Neural cell (in vitro differentiated cells): ENCODE data around the gene ITPRID1.

Experiments used
- EP300 ChIP-seq: fragments of 450-650 bp; conservative IDR thresholded peaks from 2 replicates; pipeline ENCODE4 v1.6.1; 2014; ENCODE audit warnings: antibody characterized with exemption, mild to moderate bottlenecking, moderate library complexity; ENCODE audit not compliant: poor library complexity, severe bottlenecking
- EZH2 ChIP-seq: fragments of 200-600, 300-800 bp; shearing (Covaris generic), sonication (generic); IDR thresholded peaks from 2 replicates; pipeline ENCODE4 v1.6.1; 2014; ENCODE audit warnings: antibody characterized with exemption, low read length, borderline replicate concordance, mild to moderate bottlenecking; ENCODE audit not compliant: insufficient read depth, poor library complexity, severe bottlenecking
- MXI1 ChIP-seq: fragments of 450-650 bp; conservative IDR thresholded peaks from 2 replicates; pipeline ENCODE4 v1.6.1; 2014; ENCODE audit warnings: antibody characterized with exemption, mild to moderate bottlenecking; ENCODE audit not compliant: poor library complexity, severe bottlenecking
- POLR2AphosphoS5 ChIP-seq: IDR thresholded peaks from 2 replicates; pipeline ENCODE4 v1.6.1; 2012
- RAD21 ChIP-seq: fragments of 450-650 bp; conservative IDR thresholded peaks from 2 replicates; pipeline ENCODE4 v1.6.1; 2014; ENCODE audit warnings: antibody characterized with exemption, mild to moderate bottlenecking, moderate library complexity
- SMC3 ChIP-seq: fragments of 450-650 bp; conservative IDR thresholded peaks from 2 replicates; pipeline ENCODE4 v1.6.1; 2014; ENCODE audit warnings: antibody characterized with exemption, mild to moderate bottlenecking, moderate library complexity; ENCODE audit not compliant: poor library complexity
- TAF1 ChIP-seq: IDR thresholded peaks from 2 replicates; pipeline ENCODE4 v1.6.1; 2012; ENCODE audit warnings: low read depth
- TF ChIP-seq, protein P1 (sequence below): fragments of 450-650 bp; IDR thresholded peaks from 2 replicates; pipeline ENCODE4 v1.5.1; 2014; ENCODE audit warnings: antibody characterized with exemption, mild to moderate bottlenecking, moderate library complexity; ENCODE audit not compliant: poor library complexity, severe bottlenecking
- TF ChIP-seq, protein P2 (sequence below): IDR thresholded peaks from 2 replicates; pipeline ENCODE4 v1.6.1; 2012; ENCODE audit warnings: borderline replicate concordance

DNA sequence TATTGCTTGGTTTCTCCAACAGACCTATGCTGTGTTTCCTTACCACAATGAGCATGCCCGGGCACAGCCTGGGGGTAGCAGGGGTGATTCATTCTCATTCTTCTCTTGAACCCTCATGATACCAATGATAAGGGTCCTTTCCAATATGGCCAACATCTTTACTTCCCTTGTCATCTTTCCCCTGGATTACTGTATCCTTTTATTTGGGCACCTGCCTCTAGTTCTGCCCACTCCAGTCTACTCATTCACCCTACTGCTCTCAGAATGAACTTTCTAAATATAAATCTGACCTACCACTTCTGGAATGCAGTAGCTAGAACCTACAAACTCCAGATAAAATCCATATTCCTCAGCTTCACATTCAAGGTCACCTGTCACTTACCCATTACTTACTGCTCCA lies 26.4 kb upstream of the ITPRID1 start:
- TF ChIP-seq, protein P1, sequence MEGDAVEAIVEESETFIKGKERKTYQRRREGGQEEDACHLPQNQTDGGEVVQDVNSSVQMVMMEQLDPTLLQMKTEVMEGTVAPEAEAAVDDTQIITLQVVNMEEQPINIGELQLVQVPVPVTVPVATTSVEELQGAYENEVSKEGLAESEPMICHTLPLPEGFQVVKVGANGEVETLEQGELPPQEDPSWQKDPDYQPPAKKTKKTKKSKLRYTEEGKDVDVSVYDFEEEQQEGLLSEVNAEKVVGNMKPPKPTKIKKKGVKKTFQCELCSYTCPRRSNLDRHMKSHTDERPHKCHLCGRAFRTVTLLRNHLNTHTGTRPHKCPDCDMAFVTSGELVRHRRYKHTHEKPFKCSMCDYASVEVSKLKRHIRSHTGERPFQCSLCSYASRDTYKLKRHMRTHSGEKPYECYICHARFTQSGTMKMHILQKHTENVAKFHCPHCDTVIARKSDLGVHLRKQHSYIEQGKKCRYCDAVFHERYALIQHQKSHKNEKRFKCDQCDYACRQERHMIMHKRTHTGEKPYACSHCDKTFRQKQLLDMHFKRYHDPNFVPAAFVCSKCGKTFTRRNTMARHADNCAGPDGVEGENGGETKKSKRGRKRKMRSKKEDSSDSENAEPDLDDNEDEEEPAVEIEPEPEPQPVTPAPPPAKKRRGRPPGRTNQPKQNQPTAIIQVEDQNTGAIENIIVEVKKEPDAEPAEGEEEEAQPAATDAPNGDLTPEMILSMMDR: no peak
- TF ChIP-seq TAF1: no peak
- TF ChIP-seq POLR2AphosphoS5: no peak
- no peak for TF ChIP-seq SMC3
- no peak for TF ChIP-seq EP300
- TF ChIP-seq EZH2: no peak
- TF ChIP-seq, protein P2, sequence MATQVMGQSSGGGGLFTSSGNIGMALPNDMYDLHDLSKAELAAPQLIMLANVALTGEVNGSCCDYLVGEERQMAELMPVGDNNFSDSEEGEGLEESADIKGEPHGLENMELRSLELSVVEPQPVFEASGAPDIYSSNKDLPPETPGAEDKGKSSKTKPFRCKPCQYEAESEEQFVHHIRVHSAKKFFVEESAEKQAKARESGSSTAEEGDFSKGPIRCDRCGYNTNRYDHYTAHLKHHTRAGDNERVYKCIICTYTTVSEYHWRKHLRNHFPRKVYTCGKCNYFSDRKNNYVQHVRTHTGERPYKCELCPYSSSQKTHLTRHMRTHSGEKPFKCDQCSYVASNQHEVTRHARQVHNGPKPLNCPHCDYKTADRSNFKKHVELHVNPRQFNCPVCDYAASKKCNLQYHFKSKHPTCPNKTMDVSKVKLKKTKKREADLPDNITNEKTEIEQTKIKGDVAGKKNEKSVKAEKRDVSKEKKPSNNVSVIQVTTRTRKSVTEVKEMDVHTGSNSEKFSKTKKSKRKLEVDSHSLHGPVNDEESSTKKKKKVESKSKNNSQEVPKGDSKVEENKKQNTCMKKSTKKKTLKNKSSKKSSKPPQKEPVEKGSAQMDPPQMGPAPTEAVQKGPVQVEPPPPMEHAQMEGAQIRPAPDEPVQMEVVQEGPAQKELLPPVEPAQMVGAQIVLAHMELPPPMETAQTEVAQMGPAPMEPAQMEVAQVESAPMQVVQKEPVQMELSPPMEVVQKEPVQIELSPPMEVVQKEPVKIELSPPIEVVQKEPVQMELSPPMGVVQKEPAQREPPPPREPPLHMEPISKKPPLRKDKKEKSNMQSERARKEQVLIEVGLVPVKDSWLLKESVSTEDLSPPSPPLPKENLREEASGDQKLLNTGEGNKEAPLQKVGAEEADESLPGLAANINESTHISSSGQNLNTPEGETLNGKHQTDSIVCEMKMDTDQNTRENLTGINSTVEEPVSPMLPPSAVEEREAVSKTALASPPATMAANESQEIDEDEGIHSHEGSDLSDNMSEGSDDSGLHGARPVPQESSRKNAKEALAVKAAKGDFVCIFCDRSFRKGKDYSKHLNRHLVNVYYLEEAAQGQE: no peak
- TF ChIP-seq RAD21: no peak
- TF ChIP-seq MXI1: no peak
